ENCODE data around the gene RFPL2.

- no peak for TF ChIP-seq POLR2A (IDR thresholded peaks at IDR 0.05; ENCODE audit: low read depth, low read length)
- TF ChIP-seq CTCF (IDR thresholded peaks at IDR 0.05; ENCODE audit: extremely low read depth in 1 of 2, insufficient read depth in 1 of 2, low read depth in 1 of 2, low read length in 2 of 2): no peak
- TF ChIP-seq EZH2 (IDR thresholded peaks at IDR 0.05; ENCODE audit: borderline replicate concordance, low read depth, low read length, severe bottlenecking): no peak
- no peak for TF ChIP-seq FOS (IDR thresholded peaks at IDR 0.05; ENCODE audit: borderline replicate concordance, insufficient read depth, low read length)
- no peak for TF ChIP-seq POLR2AphosphoS5 (IDR thresholded peaks at IDR 0.05; ENCODE audit: insufficient read depth, low read depth, low read length)
These were observed 3.2 kb upstream of the RFPL2 start for GRCh38 chr22:32207971-32208480.
